ENCODE results near the gene LDB3.
"Not testable (repeated sequence)": the region's sequence is repeated elsewhere in the genome, so short reads cannot be mapped to it uniquely, and the experiment has no call there.

LDB3 gene

DNA sequence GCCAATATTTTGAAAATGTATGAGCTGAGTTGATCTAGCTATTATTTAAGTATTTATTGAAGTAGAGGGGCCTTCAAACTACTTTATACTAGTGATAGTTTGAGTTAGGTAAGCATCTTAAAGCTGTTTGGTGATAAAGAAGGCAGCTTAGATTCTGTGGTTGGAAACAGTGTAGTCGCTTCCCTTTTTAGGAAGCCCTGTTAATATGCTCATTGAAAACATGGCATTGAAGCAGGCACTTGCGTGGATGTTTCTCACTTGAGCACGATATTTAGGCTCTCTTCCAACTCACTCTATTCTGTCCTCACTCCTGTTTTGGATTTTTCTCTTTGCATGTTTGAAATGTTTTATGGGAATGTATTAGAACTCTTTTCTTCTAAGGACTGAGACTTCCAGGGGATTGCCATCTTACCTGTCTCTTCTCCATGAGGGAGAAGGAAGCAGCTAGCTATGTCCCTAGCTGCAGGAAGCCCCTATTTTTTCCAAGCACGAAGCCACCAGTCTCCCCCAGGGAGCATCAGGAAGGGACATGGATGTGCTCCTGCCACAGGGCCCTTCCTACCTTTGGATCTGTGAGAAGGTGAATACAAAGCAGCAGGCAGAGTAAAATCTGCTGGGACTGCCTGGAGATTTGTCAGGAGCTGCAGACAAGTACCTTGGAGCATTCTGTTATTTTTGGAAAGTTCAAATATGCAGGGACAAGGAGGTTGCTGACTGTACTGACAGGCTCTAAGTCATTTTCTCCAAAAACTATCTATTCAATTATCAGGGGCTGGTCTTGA is 66.1 kb downstream of the LDB3 start:
- DNase-seq, result no peak

DNA sequence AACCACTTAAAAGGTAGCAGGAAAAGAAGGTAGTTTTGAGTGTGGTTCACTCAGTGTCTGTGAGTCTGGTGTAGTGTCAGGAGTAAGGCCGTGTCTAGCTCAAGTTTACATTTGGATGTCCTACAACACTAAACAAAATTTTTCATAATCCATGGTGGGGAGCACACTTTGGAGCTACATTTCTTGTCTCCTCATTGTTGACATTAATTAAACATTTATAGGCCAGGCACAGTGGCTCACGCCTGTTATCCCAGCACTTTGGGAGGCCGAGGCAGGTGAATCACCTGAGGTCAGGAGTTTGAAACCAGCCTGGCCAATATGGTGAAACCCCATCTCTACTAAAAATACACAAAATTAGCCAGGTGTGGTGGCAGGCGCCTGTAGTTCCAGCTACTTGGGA is 67.0 kb downstream of the LDB3 start:
- DNase-seq, result not testable (repeated sequence)

DNA sequence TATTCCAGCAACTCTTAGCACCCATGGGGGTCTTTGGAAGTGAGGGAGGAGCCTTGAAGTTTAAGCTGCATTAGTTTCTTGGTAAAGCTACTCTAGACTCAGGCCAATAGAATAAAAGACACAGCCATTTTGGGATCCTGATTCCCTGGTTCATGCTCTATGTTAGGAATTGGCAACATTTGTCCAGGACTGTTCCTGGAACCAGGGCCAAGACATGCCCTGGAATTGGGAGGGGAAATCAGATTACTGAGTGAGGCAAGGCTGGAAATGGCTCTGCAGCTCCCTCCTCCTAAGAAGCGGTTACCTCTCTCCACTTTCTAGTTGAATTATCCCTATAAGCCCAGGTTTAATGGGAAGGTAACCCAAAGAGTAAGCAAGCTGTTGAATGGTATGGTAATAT is 73.9 kb downstream of the LDB3 start:
- DNase-seq, result no peak

DNA sequence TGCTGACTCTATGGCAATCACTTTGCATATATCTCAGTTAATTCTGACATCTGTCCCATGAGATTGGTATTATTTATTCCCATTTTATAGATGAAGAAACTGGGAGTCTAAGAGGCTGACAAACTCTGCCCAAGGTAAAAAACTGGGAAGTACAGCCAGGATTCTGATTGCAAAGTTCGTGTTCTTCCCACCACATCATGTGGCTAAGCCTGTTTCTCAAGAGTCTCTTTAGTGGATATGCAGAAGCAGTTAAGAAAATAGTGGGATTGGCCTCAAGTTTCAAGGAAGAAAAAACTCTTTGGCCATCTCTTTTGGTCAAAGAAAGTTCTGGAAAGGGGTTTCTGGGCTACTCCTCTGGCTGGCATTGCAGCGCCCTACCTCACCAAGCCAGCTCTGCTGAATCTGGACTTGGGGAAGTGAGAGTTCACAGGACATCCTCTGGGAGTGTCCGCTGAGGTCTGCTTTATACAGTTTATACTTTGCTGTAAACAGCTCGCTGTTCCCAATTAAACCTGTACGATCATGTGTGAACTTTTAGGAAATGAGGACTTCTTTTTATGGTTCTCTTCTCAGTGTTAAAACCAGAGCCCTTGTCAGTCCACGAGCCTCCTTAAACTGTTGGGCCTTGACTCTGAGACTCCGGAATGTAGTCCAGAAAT is 75.9 kb downstream of the LDB3 start:
- no peak for DNase-seq

GRCh38 chr10:86747796-86748581 is 79.7 kb downstream of the LDB3 start:
- no peak for DNase-seq

DNA sequence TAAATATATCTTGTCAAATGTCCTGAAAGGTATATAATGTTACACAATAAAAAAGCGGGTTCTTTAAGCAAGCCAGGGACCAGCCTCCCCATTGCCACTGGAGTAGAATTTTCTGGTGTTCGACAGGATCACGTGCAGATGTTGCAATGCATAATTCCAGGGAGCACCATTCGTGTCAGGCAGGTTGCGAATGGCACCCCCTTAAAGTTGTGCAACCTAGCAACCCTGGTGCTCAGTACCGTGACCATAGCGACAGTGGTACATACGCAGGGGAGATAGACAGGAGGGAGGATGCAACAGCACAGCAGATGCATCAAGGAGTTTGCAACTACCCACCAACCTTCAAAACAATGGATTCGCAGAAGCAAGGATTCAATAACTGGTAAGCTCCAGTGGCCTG is 81.5 kb downstream of the LDB3 start:
- no peak for DNase-seq

DNA sequence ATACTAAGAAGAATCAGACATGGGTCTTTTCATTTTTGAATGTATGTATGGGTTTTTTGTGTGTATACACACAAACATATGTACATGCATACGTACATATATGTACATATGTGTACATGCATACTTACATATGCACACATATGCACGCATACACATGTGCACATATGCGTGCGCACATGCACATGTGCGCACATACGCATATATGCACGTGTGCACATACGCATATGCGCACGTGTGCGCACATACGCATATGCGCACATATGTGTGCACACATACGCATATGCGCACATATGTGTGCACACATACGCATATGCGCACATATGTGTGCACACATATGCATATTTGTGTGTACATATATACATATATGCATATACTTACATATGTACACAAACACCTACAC is 83.2 kb downstream of the LDB3 start:
- DNase-seq, result no peak

DNA sequence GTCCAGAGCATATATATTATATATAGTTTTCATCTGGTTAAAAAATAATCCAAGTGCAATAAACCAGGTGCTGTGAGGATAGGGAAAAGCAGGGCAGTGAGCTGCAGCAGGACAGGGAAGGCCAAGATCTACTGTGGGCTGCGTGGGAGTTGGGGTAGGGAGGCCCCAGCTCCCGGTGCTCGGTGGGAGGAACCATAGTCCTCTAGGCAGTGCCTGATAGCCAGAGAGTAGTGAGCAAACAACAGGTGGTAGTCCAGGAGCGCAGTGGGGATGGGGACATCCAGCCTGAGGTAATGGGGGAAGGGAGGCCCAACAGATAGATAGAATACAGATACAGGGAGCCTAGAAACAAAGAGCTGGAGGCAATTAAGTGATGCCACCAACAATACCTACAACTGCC is 84.0 kb downstream of the LDB3 start:
- DNase-seq, result no peak

DNA sequence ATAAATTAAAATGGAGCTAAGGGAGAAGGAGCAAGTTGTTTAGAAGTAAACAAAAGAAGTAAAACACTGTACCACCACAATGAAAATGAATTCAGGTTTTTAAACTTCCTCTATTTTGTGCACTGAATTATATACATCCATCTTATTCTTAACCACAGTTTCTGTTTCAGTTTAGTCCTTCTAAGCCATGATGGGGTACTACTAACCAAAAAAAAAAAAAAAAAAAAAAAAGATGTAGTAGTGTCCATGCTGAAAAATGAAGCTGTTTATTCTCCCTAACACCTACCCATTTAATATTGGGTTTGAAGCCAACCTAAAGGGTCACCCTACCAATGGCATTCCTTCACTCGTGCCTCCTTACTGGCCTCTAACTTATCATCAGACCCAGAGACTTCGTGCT is 84.7 kb downstream of the LDB3 start:
- DNase-seq, result no peak

DNA sequence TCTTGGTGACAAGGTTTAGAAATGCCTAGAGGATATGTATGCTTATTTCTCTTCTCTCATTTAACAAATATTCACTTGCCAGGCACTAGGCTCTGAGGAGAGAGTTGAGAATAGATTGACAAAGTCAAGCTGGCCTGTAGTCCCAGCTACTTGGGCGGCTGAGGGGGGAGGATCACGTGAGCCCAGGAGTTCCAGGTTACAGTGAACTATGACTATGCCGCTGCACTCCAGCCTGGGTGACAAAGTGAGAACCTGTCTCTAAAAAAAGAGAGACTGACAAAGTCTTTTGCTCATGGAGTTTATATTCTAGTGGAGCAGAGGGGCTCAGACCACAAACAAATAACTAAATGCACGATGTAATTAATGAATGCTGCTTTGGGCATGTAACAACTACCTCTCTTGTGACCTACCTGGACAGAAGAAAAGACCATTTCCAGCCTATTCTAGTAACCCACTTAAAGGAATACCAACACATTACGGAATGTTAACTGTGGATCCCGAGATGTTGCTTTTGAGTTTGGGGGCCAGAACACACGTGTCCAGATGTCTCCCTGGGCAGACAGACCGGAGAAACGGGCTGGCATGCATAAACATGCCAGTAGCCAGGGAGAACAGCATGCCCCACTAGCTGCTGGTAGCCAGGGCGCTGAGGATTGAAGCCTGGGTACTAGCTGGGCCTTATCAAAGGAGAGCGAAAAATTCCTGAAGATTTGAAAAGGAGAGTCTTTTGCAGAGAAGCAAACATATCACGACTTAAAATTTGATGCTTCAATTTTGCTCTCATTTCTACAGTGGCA is 85.5 kb downstream of the LDB3 start:
- no peak for DNase-seq

DNA sequence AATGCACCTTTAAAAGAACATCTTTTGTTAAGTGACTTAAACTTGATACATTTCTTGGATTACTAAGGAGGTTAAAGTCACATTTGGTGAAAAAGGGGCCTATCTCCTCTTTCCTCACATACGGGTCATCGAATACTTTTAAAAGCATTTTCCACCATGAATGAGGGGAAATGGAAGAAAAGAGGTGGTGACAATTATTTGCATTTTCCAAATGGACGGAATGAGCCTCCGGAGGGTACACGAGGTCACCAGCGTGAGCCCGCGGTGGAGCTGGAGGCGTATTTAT is 87.1 kb downstream of the LDB3 start:
- DNase-seq, result no peak

DNA sequence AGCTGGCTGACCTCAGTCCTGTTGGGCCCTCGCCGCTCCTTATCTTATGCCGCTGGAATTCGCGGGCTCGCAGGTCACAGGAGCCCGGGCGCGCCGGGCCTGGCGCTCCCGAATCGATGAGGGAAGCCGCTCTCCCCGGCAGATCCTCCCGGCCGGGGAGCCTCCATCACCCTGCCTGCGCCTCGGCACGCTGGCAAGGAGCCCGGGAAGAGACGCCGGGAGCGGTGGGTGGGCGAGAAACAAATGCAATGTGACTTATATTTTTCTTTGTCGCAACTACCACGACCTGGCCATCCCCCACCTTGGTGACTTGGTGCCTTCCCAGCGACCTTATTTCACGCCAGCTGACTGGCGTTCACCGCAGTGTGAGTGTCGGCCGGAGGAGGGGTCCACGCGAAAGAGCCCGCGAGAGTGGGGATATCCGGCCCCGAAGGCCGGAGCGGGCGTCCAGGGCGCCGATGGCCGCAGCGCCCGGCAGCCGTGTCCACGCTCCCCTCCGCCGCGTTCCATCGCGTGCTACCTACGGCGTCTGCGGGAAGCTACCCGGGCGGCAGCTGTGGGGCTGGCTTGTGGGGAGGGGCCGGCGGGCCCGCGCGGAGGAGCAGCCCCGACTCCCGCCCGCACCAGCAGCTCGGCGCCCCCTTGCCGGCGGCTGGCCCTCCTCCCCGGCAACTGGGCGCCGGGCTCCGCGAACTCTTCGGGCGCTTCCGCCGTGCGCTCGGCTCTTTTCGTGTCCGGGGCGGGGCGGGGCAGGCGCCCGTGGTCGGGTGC is 87.6 kb downstream of the LDB3 start:
- peak; percentile 72 to 85 (median 78) for DNase-seq

- no peak for DNase-seq
These were observed 88.3 kb downstream of the LDB3 start, which contains the start of gene BMPR1A for GRCh38 chr10:86756511-86757112. Gene BMPR1A, plus strand, starts transcription at chr10:86756619. Its CDS starts 119,400 bp downstream, at chr10:86876019.

DNA sequence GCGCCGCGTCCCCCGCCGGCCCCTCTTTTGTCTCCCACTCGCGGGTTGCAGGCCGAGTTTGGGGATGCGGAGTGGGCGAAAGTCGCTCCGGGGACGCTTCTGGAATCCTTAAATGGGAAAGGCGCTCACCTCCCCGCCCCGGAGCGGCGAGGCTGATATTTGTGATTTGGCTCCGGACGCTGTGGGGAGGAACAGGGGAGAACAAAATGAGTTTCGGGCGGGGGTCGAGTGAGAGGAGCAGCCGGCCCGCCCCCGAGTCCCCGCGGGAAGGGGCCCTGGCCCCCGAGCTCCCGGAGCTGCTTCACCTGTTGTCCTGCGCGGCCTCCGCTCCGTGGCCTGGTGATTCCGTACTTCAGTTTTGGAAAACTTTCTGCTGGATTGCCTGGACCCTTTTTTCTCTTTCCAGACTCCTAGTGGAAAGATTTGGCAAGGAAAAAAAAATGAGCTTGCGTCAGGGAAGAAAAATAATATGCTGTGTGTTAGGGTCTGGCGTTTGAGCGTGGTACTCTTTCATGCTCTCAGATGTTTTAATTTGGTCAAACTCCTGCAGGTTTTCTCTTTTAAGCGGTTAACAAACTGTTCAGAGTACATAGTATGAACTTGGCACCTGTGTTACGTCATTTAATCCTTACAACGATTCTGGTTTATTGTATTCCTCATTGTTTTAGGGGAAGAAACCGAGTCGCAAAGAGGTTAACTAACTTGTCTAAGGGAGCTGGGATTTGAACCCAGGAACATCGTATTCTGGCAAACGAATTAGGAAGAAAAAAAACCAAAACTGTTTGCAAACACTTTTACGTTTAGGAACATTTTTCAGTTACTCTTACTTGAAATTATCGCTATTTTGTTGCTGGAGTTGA is 89.0 kb downstream of the LDB3 start:
- DNase-seq, result peak in 2 of 5 donors; percentile 3 to 5

DNA sequence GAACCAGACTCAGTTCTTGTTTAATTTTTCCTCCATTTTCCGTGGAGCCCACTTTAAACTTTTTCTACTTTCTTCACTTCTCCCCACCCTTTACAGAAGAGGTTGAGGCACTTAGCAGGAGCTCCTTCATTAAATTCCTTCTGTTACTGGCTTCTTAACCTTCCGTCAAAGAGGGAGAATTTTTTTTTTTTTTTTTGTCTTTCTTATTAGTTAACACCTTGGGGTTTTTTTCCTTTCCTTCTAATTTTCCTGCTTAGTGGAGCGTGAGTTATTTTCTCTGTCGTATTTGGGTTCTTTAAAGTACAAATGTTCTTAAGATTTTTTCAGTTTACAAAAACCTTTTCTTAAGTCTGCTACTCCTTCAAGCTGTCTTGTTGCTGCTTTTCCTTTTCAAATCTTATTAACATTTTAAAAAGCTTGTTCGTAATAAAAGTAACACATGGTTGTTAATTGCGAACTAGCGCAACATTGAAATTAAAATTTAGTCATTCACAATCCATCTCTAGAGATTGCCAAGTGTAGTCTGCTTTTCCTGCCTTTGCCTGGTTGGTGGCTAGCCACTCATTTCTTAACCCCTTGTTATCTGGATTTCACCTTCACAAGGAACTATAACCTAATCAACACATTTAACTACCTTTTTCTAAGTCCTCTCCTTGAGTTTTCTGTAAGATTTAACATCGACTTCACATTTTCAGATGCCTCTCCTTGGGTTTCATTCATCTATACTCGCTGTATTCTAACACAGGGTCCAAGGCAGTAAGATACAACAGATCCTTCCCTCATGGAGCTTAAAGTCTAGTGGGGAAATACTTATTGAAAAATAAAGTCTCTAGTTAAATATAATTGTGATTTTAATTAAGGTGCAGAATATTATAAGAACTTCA is 90.1 kb downstream of the LDB3 start:
- DNase-seq, result no peak

DNA sequence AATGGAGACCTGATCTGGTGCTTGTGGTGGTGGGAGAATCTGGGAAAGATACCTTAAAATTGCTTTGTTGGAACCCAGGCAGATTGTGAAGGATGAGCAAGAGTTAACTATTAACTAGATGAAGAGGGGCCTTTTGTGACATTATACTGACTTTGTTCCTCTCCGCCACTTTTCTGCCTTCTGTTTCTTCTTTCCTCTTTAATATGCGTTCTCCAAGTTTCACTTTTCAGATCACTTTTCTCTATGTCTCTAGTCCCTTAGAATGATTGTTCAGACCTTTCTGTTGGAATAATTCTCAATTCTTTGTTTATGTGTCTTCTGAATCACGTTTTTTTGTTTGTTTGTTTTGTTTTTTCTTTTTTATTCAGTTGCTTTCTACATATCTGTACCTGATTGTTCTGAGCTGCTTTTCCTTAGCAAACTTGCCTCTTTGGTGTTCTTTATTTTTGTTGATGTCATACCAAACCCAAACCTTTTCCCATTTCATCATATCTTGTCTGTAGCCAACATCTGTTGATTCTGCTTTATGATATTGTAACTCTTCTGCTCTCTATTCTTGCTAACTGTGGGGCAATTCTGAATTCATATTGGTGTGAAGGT is 90.9 kb downstream of the LDB3 start:
- DNase-seq, result no peak

DNA sequence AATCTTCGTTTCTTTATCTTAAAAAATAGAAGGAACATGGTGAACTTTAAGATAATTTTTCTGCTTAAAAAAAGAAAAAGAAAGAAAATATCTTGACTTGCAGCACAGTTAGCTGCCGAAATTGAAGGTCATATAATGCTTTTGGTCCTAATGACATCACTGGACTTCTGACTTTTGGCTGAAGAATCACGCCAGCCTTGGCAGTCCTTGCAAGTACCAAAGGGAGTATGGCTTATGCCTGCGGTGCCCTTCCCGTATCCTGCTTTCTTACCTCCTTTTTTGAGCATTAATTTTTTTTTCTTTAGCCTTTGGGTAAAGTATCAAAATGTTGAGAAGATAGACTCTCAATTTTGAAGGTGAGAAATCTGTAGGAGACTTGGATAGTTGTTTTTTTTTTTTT is 95.1 kb downstream of the LDB3 start:
- DNase-seq, result no peak

DNA sequence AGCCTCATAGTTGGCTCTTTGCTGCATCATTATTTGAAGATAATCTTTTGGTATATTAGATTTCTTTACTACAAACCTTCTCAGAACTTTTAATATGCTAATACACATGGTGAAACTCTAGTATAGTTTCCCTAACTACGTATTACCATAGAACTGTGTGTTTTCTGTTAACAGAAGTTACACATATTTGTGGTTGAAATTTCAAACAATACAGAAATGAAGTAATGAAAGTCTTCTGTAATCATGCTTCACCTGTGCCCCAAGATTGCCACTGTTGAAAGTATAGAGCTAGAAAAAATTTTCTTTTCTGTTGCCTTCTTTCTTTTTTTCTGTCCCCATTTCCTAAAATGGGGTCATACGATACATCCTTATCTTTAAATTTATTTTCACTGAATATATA is 97.2 kb downstream of the LDB3 start:
- DNase-seq, result no peak

DNA sequence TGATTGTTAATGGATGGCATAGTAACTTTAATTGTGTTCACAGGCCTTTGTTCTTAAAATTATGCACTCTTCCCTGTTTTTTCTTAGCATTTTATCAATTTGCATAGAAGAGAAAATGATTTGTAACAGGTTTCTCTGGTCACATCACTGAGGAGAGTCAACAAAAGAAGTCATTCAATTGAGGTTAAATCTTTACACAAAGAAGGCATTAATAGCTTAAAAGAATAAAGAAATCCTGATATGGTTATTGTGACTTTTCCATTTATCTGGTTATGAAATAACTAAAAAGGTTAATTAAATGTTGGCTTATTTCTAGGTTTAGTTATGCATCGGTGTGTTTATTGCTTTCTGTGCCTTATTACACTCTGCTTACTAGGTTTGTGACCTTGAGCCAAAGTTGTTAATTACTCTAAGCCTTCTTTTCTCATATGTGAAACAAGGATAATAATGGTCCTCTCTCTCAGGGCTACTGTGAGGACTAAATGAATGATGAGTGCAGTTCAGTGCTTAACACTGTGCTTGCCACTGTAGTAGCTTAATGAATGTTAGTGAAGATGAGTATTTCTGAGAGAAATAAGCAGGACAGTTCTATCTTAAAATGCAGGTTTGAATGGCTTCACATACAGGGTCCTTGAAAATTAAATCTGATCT is 100.2 kb downstream of the LDB3 start:
- DNase-seq, result no peak

All from T-helper 1 cell (primary cell).